AG04449 (cell line): ENCODE measurements around the gene TRERF1.

Experiments
- CTCF ChIA-PET: fragments of 350-600 bp; formaldehyde crosslinking; extraction: SDS; loops from one replicate; lab custom pipeline; 2021; ENCODE audit warnings: antibody characterized with exemption; lab: Yijun Ruan, JAX
- POLR2A ChIA-PET: fragments of 400-600, 350-600 bp; formaldehyde crosslinking; extraction: SDS; loops from one replicate; lab custom pipeline; 2020; ENCODE audit warnings: antibody characterized with exemption, inconsistent platforms; lab: Yijun Ruan, JAX
- DNase-seq: peaks from one replicate; pipeline ENCODE4 v3.0.0-alpha.2; 2010; ENCODE audit warnings: low read depth, low spot score
- H3K4me3 ChIP-seq: 2 replicates; pipeline ENCODE4 v1.5.1; 2011; ENCODE audit warnings: low read depth, mild to moderate bottlenecking, control low read depth, low read length
- TF ChIP-seq, protein P1 (sequence below): IDR thresholded peaks from one replicate; pipeline ENCODE4 v1.5.1; 2011; ENCODE audit warnings: mild to moderate bottlenecking, moderate library complexity, low read length, control low read depth, inconsistent platforms; ENCODE audit not compliant: insufficient read depth; ENCODE audit errors: missing control alignments

The TRERF1 gene

DNA sequence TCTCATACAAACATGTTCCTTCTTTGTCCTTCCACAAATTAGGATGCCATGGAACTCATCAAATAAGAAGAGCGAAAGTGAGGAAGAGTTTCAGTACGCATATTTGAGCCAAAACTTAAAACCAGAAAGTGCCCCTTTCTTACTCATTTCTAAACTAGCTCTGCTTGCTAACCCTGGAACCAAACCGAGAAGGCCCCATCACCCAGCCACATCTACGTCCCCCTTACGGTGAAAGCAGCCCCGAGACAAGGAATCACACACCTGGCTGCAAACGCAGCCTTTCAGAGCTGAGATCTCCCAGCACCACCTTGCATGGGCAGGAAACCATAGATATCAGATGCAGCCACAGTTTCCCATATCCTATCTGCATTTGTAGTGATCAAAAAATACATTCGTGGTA, 28.5 kb downstream of the TRERF1 start:
- no peak for DNase-seq
- CTCF ChIA-PET, result interaction anchor here (0.6 to 1.9 kb wide), 4 partner anchors 9 to 209 kb away, joined by 3 to 5 read pairs (median 4); no protein-coding TSS in a partner anchor
- TF ChIP-seq, protein P1, sequence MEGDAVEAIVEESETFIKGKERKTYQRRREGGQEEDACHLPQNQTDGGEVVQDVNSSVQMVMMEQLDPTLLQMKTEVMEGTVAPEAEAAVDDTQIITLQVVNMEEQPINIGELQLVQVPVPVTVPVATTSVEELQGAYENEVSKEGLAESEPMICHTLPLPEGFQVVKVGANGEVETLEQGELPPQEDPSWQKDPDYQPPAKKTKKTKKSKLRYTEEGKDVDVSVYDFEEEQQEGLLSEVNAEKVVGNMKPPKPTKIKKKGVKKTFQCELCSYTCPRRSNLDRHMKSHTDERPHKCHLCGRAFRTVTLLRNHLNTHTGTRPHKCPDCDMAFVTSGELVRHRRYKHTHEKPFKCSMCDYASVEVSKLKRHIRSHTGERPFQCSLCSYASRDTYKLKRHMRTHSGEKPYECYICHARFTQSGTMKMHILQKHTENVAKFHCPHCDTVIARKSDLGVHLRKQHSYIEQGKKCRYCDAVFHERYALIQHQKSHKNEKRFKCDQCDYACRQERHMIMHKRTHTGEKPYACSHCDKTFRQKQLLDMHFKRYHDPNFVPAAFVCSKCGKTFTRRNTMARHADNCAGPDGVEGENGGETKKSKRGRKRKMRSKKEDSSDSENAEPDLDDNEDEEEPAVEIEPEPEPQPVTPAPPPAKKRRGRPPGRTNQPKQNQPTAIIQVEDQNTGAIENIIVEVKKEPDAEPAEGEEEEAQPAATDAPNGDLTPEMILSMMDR, result no peak
- POLR2A ChIA-PET, result no interaction called here
- H3K4me3 ChIP-seq, result no peak overlapping the region

DNA sequence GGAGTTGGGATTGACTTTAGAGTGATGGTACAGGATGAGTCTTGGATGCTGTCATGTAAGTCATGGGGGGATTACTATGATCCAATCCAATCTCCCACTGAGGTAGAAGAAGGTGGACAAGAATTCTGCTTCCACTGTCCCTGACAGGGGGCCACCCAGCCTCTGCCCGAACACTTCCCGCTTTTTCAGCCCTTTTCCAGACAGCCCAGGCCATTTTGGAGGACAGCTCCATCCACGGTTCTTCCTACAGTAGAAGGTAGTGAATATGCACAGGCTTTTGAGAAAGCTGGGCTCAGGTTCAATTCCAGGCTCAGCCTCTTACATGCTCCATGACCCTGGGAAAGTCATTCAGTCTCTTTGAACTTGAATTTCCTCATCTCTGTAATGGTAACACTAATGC, 31.0 kb downstream of the TRERF1 start:
- ChIA-PET CTCF (interaction anchor here (2.0 kb wide), 1 partner anchor 17 kb away, joined by 6 read pairs; no protein-coding TSS in a partner anchor), POLR2A (no interaction called here)
- DNase-seq, result no peak
- TF ChIP-seq, protein P1, result no peak
- H3K4me3 ChIP-seq, result no peak overlapping the region

DNA sequence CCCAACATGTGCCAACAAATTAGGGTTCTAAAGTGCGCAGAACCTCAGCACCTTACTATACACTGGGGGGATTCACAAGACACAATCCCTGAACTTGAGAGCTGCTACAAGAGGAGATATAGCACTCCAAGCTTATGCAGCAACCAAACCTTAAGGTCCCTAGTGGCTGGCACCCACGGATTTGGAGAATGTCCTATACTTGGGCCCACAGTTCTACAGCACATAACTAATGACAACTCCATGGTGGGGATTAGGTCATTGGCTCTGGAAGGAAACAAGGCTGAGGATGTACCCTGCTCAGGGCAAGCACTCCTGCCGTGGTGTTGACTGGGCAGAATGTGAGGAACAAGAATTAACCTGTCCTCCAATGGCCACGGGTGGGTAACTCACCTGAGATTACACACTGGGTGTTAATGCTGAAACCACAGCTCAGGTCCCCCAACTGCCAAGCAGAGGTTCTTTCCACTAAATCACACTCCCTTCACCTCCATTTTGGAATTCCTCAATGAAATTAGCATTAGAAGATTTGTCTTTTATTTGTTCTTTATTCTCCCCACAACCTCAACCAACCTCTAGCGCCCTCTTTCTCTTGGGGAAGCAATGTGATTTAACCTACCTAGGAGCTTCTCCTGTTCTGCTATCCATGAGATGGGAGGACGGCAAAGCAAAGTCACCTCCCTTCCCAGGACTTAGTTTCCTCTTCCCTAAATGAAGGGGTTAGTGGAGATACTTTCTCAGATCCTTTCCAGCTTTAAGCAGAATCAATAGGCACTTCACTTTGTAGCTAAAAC, 32.0 kb downstream of the TRERF1 start:
- POLR2A ChIA-PET, result no interaction called here

DNA sequence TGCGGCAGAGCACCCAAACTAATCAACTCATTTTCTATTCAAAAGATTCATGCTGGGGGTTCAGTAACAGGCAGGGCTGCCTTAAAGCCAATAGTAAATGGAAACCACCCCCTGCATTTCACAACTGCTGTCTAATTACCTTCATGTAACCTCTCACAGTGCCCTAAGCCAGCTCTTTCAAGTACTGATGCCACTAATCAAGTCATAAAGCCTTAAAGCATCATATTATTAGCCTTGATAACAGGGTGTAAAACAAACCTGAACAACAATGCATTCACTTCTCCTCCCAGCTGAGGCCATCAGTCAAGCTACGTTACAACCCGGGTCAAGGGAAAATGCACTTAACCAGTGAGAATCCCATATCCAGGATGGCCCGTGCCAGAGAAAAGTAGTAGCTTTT, 33.0 kb downstream of the TRERF1 start:
- ChIA-PET POLR2A (no interaction called here), CTCF (interaction anchor here (0.8 to 2.0 kb wide), 4 partner anchors 8 to 113 kb away, joined by 3 to 6 read pairs (median 4); no protein-coding TSS in a partner anchor)
- TF ChIP-seq, protein P1, result no peak
- H3K4me3 ChIP-seq, result no peak overlapping the region
- DNase-seq, result no peak

More for the DNA sequence above, 32.0 kb downstream of the TRERF1 start:
- no peak for DNase-seq
- no peak overlapping the region for H3K4me3 ChIP-seq
- TF ChIP-seq, protein P1, result no peak
- CTCF ChIA-PET, result interaction anchor here (1.0 to 2.0 kb wide), 2 partner anchors 16 to 112 kb away, joined by 4 to 6 read pairs; no protein-coding TSS in a partner anchor

DNA sequence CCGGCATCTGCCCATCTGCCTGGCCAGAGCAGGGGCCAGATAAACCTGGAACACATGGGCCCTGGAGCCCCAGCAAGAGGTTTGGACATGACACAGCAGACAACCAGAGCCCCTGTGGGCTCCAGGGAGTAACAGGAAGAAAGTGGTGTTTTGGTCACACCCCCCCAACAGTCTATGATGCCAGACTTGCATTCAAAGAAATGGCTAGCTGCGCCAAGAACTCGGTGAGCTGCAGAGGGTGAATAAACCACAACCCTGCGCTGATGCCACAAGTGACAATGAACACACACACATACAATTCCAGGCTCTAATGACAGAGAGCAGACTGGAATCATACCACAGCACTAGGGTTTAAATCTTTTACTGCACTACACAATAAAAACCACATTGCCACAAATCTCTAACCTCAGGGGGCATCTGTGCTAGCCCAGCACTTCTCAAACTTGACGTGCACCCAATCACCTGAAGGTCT, 34.0 kb downstream of the TRERF1 start:
- CTCF ChIA-PET, result no interaction called here
- TF ChIP-seq, protein P1, result no peak
- no peak for DNase-seq
- POLR2A ChIA-PET, result no interaction called here
- no peak overlapping the region for H3K4me3 ChIP-seq

DNA sequence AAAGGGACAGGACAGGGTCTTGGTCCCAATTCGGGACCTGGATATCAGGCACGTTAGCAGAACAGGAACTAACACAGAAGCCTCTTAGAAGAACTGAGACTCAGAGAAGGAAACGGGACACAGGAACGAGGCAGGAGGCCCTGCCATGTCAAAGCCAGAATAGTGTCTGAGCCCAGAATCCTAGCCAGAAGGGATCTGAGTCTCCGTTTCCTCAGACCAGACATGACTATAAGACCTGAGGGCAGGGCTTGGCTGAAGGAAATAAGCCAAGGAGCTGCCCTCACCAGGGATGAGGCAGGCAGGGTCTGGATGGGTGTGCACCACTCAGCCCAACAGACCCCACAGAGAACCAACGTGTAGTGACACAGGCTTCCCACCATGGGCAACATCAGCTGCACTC, 40.3 kb downstream of the TRERF1 start:
- CTCF ChIA-PET, result no interaction called here
- no peak overlapping the region for H3K4me3 ChIP-seq
- TF ChIP-seq, protein P1, result no peak
- DNase-seq, result no peak
- POLR2A ChIA-PET, result no interaction called here
